HG02852 (cell line): Measurements from ENCODE around the gene ZNF628.
A peak's percentile ranks its signal among the peaks of the same experiment; 100 is the strongest.
"Not testable (repeated sequence)": the region's sequence is repeated elsewhere in the genome, so short reads cannot be mapped to it uniquely, and the experiment has no call there.

Source experiments
- ATAC-seq: cut with Tn5 transposase; IDR thresholded peaks from one replicate; pipeline ENCODE4 v1.9.1; 2021; ENCODE audit warnings: mild to moderate bottlenecking, moderate library complexity; ENCODE audit not compliant: unreplicated experiment

The ZNF628 gene

DNA sequence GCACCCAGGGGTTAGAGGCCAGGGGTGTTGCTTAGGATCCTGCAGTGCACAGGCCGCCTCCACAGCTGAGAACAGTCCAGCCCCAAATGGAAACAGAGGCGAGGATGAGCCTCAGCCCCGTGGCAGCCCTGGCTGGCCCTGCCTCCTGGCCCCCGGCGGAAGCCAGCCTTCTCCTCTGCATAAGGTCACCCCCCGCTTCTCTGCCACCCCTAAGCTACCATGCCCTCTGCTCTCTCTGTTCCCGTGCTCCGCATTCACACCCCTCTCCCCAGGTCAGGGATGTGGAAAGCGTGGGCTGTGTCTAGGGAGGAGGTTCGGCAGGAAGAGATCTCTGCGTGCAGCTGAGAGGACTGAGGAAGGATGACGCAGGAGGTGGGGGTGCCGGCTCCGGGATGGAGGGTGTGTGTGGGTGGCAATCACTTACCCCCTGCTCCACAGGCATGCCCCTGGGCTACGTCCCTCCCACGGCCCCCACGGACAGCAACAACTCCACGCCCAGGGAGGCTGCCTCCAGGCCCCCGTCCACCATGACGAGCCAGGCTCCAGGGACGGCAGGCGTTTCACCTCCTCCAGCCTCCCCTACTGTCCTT, 17.9 kb downstream of the ZNF628 start:
- no peak for ATAC-seq

DNA sequence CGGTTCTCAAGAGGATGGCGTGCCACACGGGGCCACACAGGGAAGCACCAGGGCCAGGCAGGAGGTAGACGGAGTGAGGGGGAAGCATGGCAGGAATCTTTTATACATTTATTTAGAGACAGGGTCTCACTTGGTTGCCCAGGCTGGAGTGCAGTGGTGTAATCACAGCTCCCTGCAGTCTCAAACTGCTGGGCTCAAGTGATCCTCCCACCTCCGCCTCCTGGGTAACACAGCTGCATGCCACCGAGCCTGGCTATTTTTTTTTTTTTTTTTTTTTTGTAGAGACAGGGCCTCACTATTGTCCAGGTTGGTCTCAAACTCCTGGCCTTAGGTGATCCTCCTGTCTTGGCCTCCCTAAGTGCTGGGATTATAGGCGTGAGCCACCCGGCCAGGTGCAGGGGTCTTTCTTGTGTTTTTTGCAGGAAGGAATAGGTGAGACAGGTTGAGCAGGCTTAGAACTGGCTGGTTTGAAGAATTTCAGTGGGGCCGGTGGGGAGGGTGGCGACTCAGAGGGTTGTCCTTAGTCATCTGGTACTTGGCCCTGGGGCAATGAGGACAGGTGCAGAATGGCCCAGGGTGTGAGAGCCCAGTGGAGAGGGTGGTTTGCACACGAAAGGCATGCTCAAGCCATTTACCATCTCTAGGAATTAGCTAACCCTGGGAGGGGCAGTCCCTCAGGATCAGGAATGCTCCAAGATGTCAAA, 19.4 kb downstream of the ZNF628 start:
- no peak for ATAC-seq

DNA sequence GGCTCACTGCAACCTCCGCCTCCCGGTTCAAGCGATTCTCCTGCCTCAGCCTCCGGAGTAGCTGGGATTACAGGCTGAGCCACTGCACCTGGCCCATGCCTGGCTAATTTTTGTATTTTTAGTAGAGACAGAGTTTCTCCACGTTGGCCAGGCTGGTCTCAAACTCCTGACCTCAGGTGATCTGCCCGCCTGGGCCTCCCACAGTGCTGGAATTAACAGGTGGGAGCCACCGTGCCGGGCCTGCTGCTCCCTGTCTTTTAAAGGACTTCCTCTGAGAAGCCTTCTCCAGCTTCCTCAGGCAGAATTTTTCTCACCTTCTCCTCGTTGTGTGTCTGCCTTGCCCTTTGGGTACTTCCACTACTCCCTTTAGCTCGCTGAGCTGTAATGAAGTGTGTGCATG, 20.4 kb downstream of the ZNF628 start:
- ATAC-seq = not testable (repeated sequence)

DNA sequence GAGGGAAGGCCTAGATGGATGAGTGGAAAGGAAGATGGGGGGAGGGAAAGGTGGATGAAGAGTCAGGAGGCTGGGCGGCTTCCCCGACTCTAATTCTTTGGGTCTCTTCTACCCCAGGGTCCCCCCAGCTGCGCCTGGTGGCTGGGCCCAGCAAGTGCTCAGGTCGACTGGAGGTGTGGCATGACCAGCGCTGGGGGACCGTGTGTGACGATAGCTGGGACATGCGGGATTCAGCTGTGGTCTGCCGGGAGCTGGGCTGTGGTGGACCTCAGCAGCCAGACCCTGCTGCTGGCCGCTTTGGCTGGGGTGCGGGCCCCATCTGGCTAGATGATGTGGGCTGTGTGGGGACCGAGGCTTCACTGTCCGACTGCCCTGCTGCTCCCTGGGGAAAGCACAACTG, 21.3 kb downstream of the ZNF628 start:
- no peak for ATAC-seq

DNA sequence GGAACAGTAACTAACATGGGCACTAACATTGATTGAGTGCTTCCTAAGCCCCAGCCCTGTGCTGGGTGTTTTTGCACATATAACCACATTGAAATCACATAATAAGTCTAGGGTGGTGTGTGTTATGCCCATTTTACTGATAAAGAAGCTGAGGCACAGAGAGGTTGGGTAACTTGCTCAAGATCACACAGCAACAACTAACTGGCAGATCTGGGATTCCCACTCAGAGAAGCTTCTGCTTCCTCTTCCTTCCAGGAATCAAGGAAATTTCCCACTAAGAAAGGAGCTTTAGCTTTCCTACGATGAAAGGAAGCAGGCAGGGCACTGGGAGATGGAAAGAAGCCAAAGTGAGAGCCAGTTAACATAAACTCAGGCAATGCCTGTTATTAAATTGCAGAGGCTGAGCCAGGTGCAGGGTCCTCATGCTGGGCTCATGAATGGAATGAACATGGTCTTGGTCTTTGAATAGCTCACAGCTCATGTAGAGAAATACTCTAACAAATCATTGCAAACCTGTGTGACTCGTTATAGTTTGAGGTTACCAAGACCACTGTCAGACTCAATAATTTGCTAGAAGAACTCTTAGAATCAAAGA, 21.9 kb downstream of the ZNF628 start:
- no peak for ATAC-seq

DNA sequence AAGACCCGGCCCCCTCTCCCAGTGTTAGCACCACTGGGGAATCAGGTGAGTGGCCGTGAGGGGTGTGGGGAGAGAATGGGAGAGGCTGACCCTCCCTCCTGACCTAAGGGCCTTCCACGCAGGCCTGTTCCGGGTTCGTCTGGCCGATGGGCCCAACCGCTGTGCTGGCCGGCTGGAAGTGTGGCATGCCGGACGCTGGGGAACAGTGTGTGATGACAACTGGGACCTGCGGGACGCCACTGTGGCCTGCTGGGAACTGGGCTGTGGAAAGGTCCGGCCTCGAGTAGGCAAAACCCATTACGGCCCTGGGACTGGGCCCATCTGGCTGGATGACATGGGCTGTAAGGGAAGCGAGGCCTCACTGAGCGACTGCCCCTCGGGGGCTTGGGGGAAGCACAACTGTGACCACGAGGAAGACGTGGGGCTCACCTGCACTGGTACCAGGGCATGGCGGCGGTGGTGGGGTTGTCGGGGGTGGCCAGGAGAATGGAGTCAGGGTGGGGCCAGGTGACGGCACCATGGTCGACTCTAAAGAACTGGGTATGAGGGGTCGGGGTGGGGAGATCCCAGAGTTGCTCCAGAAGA, 24.0 kb downstream of the ZNF628 start:
- no peak for ATAC-seq

DNA sequence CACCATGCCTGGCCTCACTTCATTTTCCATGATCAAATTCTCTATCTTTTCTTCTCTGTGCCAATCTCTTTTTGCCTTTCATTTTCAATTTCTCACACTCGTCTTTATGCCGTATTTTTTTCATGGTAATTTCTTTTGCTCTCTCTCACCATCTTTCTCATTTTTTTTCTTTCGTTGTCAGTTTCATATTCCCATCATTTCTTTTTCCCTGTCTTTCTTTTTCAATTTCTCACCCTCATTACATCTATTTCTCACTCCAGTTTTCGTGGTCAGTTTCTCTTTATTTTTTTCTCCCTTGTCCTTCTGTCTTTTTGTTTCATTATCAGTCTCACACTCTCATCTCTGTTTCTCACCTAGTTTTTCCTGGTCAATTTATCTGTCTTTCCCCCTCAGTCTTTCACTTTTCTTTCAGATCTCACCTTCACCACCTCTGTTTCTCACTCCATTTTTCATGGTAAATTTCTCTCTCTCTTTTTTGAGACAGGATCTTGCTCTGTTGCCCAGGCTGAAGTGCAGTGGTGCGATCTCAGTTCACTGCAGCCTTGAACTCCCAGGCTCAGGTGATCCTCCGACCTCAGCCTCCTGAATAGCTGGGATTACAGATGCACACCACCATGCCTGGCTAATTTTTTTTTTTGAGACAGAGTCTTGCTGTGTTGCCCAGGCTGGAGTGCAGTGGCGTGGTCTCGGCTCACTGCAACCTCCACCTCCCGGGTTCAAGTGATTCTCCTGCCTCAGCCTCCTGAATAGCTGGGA, 26.0 kb downstream of the ZNF628 start:
- no peak for ATAC-seq

DNA sequence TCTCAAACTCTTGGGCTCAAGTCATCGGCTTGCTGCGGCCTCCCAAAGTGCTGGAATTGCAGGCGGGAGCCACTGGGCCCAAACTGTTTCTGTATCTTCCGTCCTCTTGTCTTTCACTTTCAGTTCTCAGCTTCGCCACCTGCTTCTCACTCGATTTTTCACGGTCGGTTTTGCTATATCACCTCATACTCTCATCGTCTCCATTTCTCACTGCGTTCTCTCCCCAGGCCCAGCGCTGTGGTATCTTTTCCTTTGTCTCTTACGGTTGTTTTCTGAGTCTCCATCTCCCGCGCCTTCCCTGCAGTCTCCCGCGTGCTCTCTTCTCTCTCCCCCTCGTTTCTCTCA, 26.7 kb downstream of the ZNF628 start:
- ATAC-seq = no peak

DNA sequence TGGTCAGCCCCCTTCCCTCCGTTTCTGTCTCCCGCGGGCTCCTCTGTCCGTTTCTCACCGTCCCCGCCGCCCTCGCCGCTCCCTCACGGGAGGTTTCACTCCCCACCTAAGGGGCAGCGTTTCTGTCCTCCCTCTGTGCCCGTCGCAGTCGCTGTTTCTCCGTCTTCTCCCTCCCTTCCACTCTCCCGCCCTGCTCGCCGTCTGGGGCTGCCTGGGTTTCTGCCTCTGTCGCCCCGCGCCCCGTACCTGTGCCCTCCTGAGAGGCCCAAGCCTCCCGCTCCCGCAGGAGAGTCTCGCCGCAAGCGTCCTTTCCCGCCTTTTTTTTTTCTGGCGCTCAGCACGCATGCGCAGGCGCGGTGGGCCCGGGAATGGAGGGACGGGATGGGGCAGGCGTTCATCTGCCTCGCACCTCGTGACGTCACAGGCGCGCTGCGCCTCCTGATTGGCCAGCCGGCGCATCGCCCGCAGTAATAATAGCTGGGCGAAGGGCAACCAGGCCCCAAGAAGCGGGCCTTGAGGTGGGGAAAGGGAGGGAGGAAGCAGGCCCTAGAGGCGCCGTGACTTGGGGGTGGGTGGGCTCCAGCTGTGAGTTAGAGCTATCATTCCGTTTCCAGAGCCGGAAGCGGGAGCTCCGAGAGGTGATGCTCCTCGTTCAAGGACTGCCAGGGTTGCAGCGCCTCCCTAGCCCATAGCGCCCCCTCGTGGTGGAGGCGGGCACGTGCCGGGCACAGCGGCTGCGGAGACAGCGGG, 27.3 kb downstream of the ZNF628 start:
- peak; percentile 95 for ATAC-seq

DNA sequence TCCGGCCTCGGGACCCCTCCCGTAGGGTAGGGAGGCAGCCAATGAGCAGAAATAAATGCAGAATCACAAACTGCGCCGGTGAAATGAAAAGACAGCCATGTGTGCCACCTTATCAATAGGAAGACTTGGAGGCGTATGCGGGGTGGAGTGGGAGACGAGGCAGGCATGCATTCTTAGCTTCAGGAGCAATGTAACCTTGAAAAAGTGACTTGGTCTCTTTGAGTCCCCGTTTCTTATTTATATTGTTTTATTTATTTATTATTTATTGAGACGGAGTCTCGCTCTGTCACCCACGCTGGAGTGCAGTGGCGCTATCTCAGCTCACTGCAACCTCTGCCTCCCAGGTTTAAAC, 27.8 kb downstream of the ZNF628 start:
- no peak for ATAC-seq

DNA sequence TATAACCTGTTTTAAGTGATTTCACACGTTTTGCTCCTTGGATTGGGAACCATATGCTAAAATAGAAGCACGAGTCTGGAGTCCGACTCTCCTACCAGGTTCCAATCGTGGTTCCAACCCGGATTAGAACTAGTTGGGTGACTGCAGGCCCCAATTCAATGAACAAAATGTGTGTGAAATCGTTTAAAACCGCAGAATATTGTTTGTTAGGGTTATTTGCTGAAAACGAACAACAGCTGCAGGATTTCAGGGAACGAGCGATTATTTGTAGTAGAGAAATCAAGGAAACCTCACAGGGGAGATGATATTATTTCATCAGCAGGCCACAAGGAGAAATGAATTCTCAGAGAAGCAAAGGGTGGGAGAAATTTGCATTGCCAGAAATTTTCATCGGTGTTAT, 28.6 kb downstream of the ZNF628 start:
- ATAC-seq = no peak

DNA sequence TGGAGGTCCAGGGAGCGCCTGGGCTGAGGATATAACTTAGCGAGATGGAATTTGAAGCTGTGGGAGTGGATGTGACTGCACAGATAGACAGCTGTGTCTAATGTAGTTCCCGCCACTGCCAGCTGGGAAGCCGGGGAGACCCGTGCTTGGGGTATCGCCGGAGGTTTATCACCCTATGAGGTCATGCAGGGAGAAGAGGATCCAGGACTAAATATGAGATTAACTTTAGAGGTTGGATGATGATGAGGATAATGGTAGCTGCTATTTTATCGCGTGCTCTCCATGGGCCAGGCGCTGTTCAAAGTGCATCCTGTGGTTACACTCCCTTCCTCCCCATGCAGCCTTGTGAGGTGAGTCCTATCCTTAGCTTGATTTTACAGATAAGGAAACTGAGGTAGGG, 31.7 kb downstream of the ZNF628 start:
- ATAC-seq = no peak

DNA sequence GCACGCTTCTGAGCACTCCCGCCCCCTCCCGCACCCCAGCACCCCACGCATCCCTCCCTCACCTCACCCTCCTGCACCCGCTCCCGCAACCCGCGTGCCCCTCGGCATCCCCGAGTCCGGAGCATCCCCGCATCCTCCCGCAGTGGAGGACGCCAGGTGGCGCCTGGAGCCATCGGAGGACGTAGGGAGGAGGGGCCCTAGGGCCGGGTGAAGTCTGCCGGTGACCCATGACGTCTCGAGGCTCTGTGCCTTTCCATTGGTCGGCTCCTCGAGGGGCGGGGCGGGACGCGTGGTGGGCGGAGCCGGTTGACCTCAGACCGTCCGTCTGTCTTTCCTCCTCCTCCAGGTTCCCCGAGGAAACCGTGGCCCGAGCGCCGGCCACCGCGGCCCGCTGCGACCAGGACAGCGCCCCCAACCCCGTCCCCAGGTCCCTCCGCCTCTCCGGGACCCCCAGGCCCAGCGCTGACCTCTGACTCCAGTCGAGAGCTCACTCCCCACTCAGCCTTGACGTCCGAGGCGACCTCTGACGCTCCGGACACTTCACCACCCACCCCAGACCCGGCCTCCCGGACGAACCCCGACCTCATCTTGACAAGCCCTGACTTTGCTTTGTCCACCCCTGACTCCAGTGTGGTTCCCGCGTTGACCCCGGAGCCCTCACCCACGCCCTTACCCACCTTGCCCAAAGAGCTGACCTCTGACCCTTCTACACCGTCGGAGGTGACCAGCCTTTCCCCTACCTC, 40.6 kb downstream of the ZNF628 start:
- ATAC-seq = peak; percentile 99

DNA sequence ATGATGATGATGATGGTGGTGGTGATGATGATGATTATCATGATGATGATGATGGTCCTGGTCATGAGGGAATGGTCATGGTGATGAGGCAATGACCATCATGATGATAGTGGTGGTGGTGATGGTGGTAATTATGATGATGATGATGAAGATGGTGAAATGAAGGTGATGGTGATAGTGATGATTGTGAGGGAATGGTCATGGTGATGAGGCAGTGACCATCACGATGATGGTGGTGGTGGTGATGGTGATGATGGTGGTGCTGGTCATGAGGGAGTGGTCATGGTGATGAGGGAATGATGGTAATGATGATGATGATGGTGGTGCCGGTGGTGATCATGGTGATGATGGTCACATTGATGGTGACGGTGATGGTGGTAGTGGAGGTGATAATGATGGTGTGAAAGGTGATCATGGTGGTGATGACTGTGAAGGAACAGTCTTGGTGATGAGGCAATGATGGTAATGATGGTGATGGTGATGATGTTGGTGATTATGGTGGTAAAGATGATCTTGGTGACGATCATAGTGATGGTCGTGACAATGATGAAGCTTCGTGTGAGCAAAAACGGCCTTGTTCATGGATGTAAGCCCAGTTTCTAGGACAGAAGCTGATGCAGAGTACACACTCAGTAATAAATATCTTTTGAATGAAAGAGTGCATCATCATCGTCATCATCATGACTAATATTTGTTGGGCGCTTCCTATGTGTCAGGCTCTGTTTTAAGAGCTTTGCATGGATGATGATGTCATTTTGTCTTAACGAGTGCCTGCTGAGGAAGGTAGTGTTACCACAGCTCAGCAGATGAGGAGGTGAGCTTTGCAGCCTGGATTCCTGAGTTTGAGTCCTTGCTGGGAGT, 43.3 kb downstream of the ZNF628 start:
- ATAC-seq = no peak

DNA sequence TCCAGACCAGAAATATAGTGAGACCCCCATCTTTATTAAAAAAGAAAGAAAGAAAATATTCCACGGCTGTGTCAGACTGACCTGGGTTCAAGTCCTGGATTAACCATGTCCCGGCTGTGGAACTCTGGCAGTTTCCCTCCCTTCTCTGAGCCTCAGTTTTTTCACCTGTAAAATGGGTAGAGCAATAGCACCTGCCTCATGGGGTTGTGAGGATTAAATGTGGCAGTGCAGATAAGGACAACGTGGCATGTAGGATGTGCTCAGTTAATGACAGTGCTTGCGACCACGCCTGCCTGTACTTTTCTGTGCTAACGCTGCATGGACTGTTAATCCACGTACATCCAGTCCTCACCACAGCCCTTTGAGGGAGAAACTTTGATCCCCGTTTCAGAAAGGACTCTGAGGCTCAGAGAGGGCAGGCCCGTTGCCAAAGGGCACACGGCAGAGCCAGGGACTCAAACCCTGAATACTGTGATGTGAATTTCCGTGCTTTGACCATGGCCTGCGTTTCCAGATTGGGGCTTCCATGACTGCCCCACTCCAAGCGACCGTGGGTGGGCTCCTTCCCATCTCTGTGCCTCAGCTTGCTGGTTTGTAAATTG, 44.4 kb downstream of the ZNF628 start:
- no peak for ATAC-seq

DNA sequence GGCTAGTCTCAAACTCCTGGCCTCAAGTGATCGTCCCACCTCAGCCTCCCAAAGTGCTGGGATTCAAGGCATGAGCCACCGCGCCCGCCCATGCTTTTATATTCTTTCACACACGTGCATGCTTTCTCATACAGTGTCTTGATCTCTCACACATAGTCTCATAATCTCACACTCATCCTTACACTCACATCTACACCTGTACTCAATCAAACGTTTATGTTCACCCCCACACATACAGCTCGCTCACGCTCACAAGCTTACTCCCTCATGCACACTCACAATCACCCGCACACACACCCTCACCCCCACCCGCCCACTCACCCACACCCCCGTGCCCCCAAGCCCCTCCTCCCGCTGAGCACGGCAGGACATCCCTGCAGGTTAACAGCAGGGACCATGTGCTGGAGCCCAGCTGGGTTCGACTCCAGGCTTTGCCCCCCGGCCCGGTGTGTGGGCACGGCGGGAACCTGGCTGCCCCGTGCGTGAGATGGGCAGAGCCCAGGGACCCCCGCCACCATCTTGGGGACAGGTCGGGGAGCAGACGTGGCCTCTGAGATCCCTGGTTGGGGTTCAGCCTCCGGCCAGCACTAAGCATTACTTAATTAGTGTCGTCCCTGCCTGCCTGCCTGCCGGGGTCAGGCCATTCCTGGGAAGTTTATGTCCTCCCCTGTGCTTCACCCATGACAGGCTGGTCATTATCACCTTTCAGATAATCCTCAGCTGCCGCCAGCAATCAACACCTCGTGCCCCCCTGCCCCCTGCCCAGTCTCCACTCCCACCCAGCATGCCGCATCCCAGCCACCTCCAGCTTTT, 49.1 kb downstream of the ZNF628 start:
- no peak for ATAC-seq

DNA sequence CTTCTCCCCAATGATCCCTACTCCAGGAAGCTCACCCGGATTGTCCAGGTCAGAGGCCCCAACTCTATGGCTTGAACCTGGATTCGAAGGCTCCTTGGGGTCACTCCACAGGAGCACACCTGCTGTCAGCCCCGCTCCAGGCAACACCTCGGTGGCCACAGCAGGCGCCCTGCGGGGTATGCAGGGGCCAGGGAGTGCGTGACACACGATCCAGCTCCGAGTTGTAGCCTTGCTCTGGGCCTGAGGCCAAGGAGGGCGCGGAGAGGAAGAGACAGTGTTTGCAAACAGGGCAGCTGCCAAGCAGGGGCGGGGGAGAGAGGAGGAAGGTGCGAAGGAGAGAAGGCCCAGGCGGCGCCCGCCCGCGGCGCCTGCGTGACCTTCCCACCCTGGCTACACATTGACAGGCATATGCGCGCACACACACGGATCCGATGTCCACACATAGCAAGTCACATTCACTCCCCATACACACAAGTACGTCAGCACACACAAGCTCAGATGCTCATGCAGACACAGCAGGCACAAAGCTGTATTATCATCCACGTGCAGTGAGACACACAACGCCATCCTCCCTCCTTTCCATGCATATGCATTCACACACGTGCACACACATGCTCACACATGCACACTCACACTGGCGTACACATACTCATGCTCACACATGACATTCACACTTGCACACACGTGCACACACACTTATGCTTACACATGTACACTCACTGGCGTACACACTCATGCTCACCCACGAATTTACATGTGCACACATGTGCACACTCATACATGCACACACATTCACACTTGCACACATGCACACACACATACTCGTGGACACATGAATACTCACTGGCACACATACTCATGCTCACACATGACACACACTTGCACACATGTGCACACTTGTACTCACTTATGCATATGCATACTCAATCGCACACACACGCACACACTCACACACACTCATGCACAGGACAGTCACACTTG, 50.1 kb downstream of the ZNF628 start:
- ATAC-seq = no peak
